NCI-H1105 treated with DMSO at 0.1 percent for 48 hours (cell line): ENCODE data around the gene PDPK1.
"Not testable (repeated sequence)": the region's sequence is repeated elsewhere in the genome, so short reads cannot be mapped to it uniquely, and the experiment has no call there.

ENCODE experiments used
- DNase-seq: peaks from one replicate; lab custom pipeline; 2025; lab: John Stamatoyannopoulos, UW

PDPK1 gene

GRCh38 chr16:2540912-2541311 lies 3.1 kb downstream of the PDPK1 start:
- DNase-seq: not testable (repeated sequence)

- DNase-seq: not testable (repeated sequence)
These were observed 3.6 kb downstream of the PDPK1 start for GRCh38 chr16:2541409-2541808.

- not testable (repeated sequence) for DNase-seq
These were observed 6.0 kb downstream of the PDPK1 start for GRCh38 chr16:2543771-2544170.

GRCh38 chr16:2550283-2550878 lies 12.6 kb downstream of the PDPK1 start:
- not testable (repeated sequence) for DNase-seq

- not testable (repeated sequence) for DNase-seq
These were observed 13.6 kb downstream of the PDPK1 start for GRCh38 chr16:2551420-2551889.

GRCh38 chr16:2554709-2555425 lies 17.0 kb downstream of the PDPK1 start:
- not testable (repeated sequence) for DNase-seq

GRCh38 chr16:2557150-2557549 lies 19.3 kb downstream of the PDPK1 start:
- DNase-seq: not testable (repeated sequence)

- DNase-seq: not testable (repeated sequence)
These were observed 22.4 kb downstream of the PDPK1 start for GRCh38 chr16:2560131-2560797.

GRCh38 chr16:2560798-2561133 lies 22.9 kb downstream of the PDPK1 start:
- not testable (repeated sequence) for DNase-seq

- DNase-seq: not testable (repeated sequence)
These were observed 29.7 kb downstream of the PDPK1 start for GRCh38 chr16:2567506-2567905.

- not testable (repeated sequence) for DNase-seq
These were observed 30.8 kb downstream of the PDPK1 start for GRCh38 chr16:2568573-2568972.

- not testable (repeated sequence) for DNase-seq
These were observed 34.9 kb downstream of the PDPK1 start for GRCh38 chr16:2572704-2573103.

- not testable (repeated sequence) for DNase-seq
These were observed 38.0 kb downstream of the PDPK1 start for GRCh38 chr16:2575839-2576238.

GRCh38 chr16:2577044-2577443 lies 39.2 kb downstream of the PDPK1 start:
- not testable (repeated sequence) for DNase-seq

- DNase-seq: not testable (repeated sequence)
These were observed 41.1 kb downstream of the PDPK1 start for GRCh38 chr16:2578905-2579304.

GRCh38 chr16:2580143-2580542 lies 42.3 kb downstream of the PDPK1 start:
- not testable (repeated sequence) for DNase-seq

GRCh38 chr16:2580818-2581217 lies 43.0 kb downstream of the PDPK1 start:
- DNase-seq: not testable (repeated sequence)

- no peak for DNase-seq
These were observed 47.2 kb downstream of the PDPK1 start for GRCh38 chr16:2584729-2585650.

GRCh38 chr16:2585651-2586081 lies 47.8 kb downstream of the PDPK1 start:
- DNase-seq: no peak

- DNase-seq: no peak
These were observed 48.4 kb downstream of the PDPK1 start for GRCh38 chr16:2586241-2586640.

GRCh38 chr16:2586901-2587480 lies 49.2 kb downstream of the PDPK1 start:
- DNase-seq: no peak
